CD4-positive, alpha-beta T cell (primary cell): Measurements from ENCODE around the gene CCNJL. TPM values are rescaled to one million over a fixed set of nuclear protein-coding genes. Genes with fewer than 3 reads are reported as not detected.

Experiments
- ATAC-seq: fragments of 200-7000 bp; cut with Tn5 transposase; one replicate; pipeline ENCODE4 v1.10.0; 2022; ENCODE audit warnings: mild to moderate bottlenecking; ENCODE audit not compliant: poor library complexity
- CTCF ChIA-PET: fragments of 350-600 bp; sonication (Branson Sonifier 250); formaldehyde crosslinking; loops from one replicate; lab custom pipeline; 2021; ENCODE audit warnings: antibody characterized with exemption, inconsistent platforms; lab: Charles Lee
- POLR2A ChIA-PET: fragments of 350-600 bp; sonication (Branson Sonifier 250); formaldehyde crosslinking; loops from one replicate; lab custom pipeline; 2021; ENCODE audit warnings: antibody characterized with exemption, inconsistent platforms; lab: Charles Lee
- DNase-seq, 14 experiments: peaks; one replicate each; pipeline ENCODE4 v3.0.0-alpha.2; 2013 to 2020; ENCODE audit warnings: mixed read lengths in 2 of 14
- H3K27ac ChIP-seq, 2 donors: one replicate each; pipeline versions ENCODE4 v1.5.1 to v1.7.0; 2013; ENCODE audit warnings: low read length in 2 of 2, low read depth in 1 of 2, mild to moderate bottlenecking in 1 of 2
- H3K27me3 ChIP-seq, 2 experiments: 1 replicate in 1 of 2; 2 replicates in 1 of 2; pipeline versions ENCODE4 v1.6.1 to v1.7.0; 2013; ENCODE audit warnings: low read length in 2 of 2, control low read depth in 1 of 2, mild to moderate bottlenecking in 1 of 2, moderate library complexity in 1 of 2; ENCODE audit not compliant: insufficient read depth in 2 of 2, control insufficient read depth in 1 of 2
- H3K36me3 ChIP-seq: one replicate; pipeline ENCODE4 v1.6.1; 2013; ENCODE audit warnings: low read length, control low read depth; ENCODE audit not compliant: insufficient read depth
- H3K4me1 ChIP-seq: one replicate; pipeline ENCODE4 v1.6.1; 2013; ENCODE audit warnings: low read length, control low read depth; ENCODE audit not compliant: insufficient read depth
- H3K4me3 ChIP-seq: one replicate; pipeline ENCODE4 v1.5.1; 2013; ENCODE audit warnings: mild to moderate bottlenecking, low read length, moderate library complexity
- H3K9me3 ChIP-seq, 2 experiments: 1 replicate in 1 of 2; 2 replicates in 1 of 2; pipeline versions ENCODE4 v1.6.1 to v1.7.0; 2013; ENCODE audit warnings: low read length in 2 of 2, mild to moderate bottlenecking in 2 of 2, control low read depth in 1 of 2, moderate library complexity in 1 of 2; ENCODE audit not compliant: control insufficient read depth in 1 of 2, insufficient read depth in 1 of 2
- H3K27ac Mint-ChIP-seq: one replicate; pipeline ENCODE4 v1.8.0; 2020; ENCODE audit warnings: mixed read lengths
- H3K27me3 Mint-ChIP-seq: one replicate; pipeline ENCODE4 v1.8.0; 2021; ENCODE audit warnings: mixed read lengths
- H3K36me3 Mint-ChIP-seq: one replicate; pipeline ENCODE4 v1.8.0; 2021; ENCODE audit warnings: low read depth, mixed read lengths
- H3K4me1 Mint-ChIP-seq: one replicate; pipeline ENCODE4 v1.8.0; 2021; ENCODE audit warnings: low read depth, mixed read lengths
- H3K4me3 Mint-ChIP-seq: one replicate; pipeline ENCODE4 v1.8.0; 2020; ENCODE audit warnings: mild to moderate bottlenecking, mixed read lengths
- H3K9me3 Mint-ChIP-seq: one replicate; pipeline ENCODE4 v1.8.0; 2020; ENCODE audit warnings: mixed read lengths
- CTCF ChIP-seq: fragments of 200-600 bp; IDR thresholded peaks from one replicate; pipeline ENCODE4 v1.8.0; 2022; ENCODE audit warnings: antibody characterized with exemption, mild to moderate bottlenecking
- intact Hi-C, 2 experiments: fragments of 100-400 bp; cut with DNase I in 1 of 2; cut with micrococcal nuclease in 1 of 2; formaldehyde crosslinking; loops; one replicate each; pipeline versions ENCODE4 v1.15.1 to v1.9.0; 2023 to 2025; cut with DNase I, micrococcal nuclease
- total RNA-seq, 174 experiments: library from RNA in 2 of 174; stranded (reverse) in 2 of 174; gene quantifications; one replicate each; pipeline ENCODE4 v1.2.3 and lab custom pipeline; 2021 to 2026

The CCNJL gene
- total RNA-seq, 2 experiments from 2014 or later = not detected

GRCh38 chr5:160219356-160219755, 93.0 kb downstream of the CCNJL start:
- H3K9me3 Mint-ChIP-seq = no peaks in the 10 kb centered on the region

GRCh38 chr5:160213537-160213936, 98.8 kb downstream of the CCNJL start:
- Mint-ChIP-seq H3K4me1 (no peaks in the 10 kb centered on the region), H3K4me3 (no peak overlapping the region), H3K36me3 (no peaks in the 10 kb centered on the region), H3K27ac (no peak overlapping the region), H3K27me3 (peaks cover 4% of the 10 kb centered on the region), H3K9me3 (no peaks in the 10 kb centered on the region)
- ChIA-PET POLR2A (no interaction called here), CTCF (no interaction called here)
- no peaks in the 10 kb centered on the region for H3K4me1 ChIP-seq
- H3K4me3 ChIP-seq = no peak overlapping the region
- H3K36me3 ChIP-seq = no peaks in the 10 kb centered on the region
- intact Hi-C loops = no loop called here
- no peak overlapping the region for H3K27ac ChIP-seq
- no peaks in the 10 kb centered on the region for H3K9me3 ChIP-seq
- ATAC-seq (no peak), DNase-seq (no peak)
- no peaks in the 10 kb centered on the region for H3K27me3 ChIP-seq
- TF ChIP-seq CTCF = no peak

More at GRCh38 chr5:160219356-160219755, 93.0 kb downstream of the CCNJL start:
- intact Hi-C loops = no loop called here
- DNase-seq (no peak), ATAC-seq (no peak)
- Histone ChIP-seq H3K4me3 (no peak overlapping the region), H3K36me3 (no peaks in the 10 kb centered on the region), H3K27me3 (no peaks in the 10 kb centered on the region), H3K4me1 (no peaks in the 10 kb centered on the region), H3K9me3 (no peaks in the 10 kb centered on the region), H3K27ac (no peak overlapping the region)
- ChIA-PET POLR2A (no interaction called here), CTCF (no interaction called here)
- Mint-ChIP-seq H3K36me3 (no peaks in the 10 kb centered on the region), H3K4me3 (no peak overlapping the region), H3K27me3 (peaks cover 4% of the 10 kb centered on the region), H3K4me1 (no peaks in the 10 kb centered on the region), H3K27ac (no peak overlapping the region)
- no peak for TF ChIP-seq CTCF

DNA sequence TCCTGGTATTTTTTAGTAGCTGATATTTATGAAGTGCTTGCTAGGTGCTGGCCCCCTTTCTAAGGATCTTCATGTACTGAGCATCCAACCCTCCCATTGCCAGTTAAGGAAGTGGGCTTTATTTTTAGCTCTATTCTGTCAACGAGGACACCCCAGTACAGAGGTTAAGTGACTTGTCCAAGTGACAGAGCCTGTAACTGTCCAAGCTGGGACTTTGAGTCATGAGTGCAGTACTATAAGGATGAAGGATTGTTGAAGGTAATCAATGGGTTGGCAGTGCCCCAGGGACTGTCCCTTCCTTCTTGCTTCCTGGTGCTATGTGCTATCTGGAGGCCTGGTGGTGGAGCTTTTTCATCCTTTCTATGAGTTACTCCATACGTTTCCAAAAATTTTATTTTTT, 101.0 kb downstream of the CCNJL start:
- Mint-ChIP-seq H3K36me3 (no peaks in the 10 kb centered on the region), H3K27me3 (peaks cover 4% of the 10 kb centered on the region), H3K27ac (no peak overlapping the region), H3K4me3 (no peak overlapping the region), H3K4me1 (no peaks in the 10 kb centered on the region), H3K9me3 (no peaks in the 10 kb centered on the region)
- H3K36me3 ChIP-seq = no peaks in the 10 kb centered on the region
- intact Hi-C loops = no loop called here
- no peaks in the 10 kb centered on the region for H3K4me1 ChIP-seq
- no peak for ATAC-seq
- H3K27ac ChIP-seq = no peak overlapping the region
- no peak overlapping the region for H3K4me3 ChIP-seq
- DNase-seq = no peak
- TF ChIP-seq CTCF = no peak
- no peaks in the 10 kb centered on the region for H3K27me3 ChIP-seq
- ChIA-PET CTCF (no interaction called here), POLR2A (no interaction called here)
- H3K9me3 ChIP-seq = no peaks in the 10 kb centered on the region
